Type B pancreatic cell (in vitro differentiated cells): ENCODE data around the gene TCF7L2. TPM values are rescaled to one million over a fixed set of nuclear protein-coding genes. Genes with fewer than 3 reads are reported as not detected.

Experiments used
- DNase-seq: peaks from one replicate; pipeline ENCODE4 v3.0.0; 2021; ENCODE audit warnings: mixed read lengths; ENCODE audit not compliant: unreplicated experiment; ENCODE audit errors: extremely low spot score
- H3K27ac Mint-ChIP-seq: 2 replicates; pipeline ENCODE4 v1.8.0; 2021; ENCODE audit warnings: mild to moderate bottlenecking, mixed read lengths
- H3K27me3 Mint-ChIP-seq: 2 replicates; pipeline ENCODE4 v1.8.0; 2021; ENCODE audit warnings: mixed read lengths
- H3K36me3 Mint-ChIP-seq: 2 replicates; pipeline ENCODE4 v1.8.0; 2021; ENCODE audit warnings: mixed read lengths
- H3K4me1 Mint-ChIP-seq: one replicate; pipeline ENCODE4 v1.8.0; 2021; ENCODE audit warnings: mixed read lengths; ENCODE audit not compliant: unreplicated experiment
- H3K4me3 Mint-ChIP-seq: 2 replicates; pipeline ENCODE4 v1.8.0; 2021; ENCODE audit warnings: mild to moderate bottlenecking, mixed read lengths
- H3K9me3 Mint-ChIP-seq: 2 replicates; pipeline ENCODE4 v1.8.0; 2021; ENCODE audit warnings: mixed read lengths
- total RNA-seq: library from RNA; stranded (reverse); gene quantifications from 2 replicates; pipeline ENCODE4 v1.2.1, GENCODE V29; 2021; ENCODE audit warnings: low replicate concordance
- TF ChIP-seq, protein P1 (sequence below): fragments of 200-600 bp; sonication (generic); conservative IDR thresholded peaks from 2 replicates; pipeline ENCODE4 v1.5.0; 2021; ENCODE audit warnings: antibody characterized with exemption, mild to moderate bottlenecking

TCF7L2 gene
- total RNA-seq, 1 donor from 2014 or later: 39.7 TPM

DNA sequence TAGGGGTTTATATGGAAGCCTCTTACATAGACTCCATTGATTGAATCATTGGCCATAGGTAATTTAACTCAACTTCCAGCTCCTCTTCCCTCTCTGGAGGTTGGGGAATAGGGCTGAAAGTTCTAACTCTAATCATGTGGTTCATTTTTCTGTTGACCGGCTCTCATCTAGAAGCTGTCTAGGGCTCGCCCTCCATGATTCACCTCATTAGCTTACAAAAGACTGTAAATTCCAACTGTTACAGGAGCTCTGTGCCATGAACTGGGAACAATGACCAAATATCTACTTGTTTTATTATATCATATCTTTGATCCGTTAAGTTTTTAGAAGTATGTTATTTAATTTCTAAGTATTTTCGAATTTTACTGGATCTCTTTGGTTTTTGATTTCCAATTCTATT lies 263.0 kb downstream of the TCF7L2 start:
- no peak for DNase-seq
- TF ChIP-seq, protein P1, sequence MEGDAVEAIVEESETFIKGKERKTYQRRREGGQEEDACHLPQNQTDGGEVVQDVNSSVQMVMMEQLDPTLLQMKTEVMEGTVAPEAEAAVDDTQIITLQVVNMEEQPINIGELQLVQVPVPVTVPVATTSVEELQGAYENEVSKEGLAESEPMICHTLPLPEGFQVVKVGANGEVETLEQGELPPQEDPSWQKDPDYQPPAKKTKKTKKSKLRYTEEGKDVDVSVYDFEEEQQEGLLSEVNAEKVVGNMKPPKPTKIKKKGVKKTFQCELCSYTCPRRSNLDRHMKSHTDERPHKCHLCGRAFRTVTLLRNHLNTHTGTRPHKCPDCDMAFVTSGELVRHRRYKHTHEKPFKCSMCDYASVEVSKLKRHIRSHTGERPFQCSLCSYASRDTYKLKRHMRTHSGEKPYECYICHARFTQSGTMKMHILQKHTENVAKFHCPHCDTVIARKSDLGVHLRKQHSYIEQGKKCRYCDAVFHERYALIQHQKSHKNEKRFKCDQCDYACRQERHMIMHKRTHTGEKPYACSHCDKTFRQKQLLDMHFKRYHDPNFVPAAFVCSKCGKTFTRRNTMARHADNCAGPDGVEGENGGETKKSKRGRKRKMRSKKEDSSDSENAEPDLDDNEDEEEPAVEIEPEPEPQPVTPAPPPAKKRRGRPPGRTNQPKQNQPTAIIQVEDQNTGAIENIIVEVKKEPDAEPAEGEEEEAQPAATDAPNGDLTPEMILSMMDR: no peak
- peaks cover 5% of the 10 kb centered on the region for H3K9me3 Mint-ChIP-seq
- no peaks in the 10 kb centered on the region for H3K4me1 Mint-ChIP-seq
- H3K27ac Mint-ChIP-seq: no peak overlapping the region
- no peaks in the 10 kb centered on the region for H3K36me3 Mint-ChIP-seq
- no peaks in the 10 kb centered on the region for H3K27me3 Mint-ChIP-seq
- H3K4me3 Mint-ChIP-seq: no peak overlapping the region

DNA sequence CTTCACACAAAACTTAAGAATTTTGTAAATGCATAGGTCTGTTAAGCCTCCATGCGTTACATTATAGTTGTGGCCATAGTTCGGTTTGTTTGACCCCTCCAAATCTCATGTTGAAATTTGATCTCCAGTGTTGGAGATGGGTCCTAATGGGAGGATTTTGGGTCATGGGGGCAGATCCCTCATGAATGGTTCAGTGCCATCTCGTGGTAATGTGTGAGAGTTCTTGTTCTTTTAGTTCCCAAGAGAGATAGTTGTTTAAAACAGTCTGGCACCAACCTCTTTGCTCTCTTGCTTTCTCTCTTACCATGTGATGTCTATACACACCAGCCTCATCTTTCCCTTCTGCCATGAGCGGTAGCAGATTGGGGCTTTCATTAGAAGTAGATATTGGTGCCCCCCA lies 264.3 kb downstream of the TCF7L2 start:
- Mint-ChIP-seq H3K4me1 (no peaks in the 10 kb centered on the region), H3K9me3 (peaks cover 5% of the 10 kb centered on the region), H3K27me3 (no peaks in the 10 kb centered on the region), H3K4me3 (no peak overlapping the region), H3K27ac (no peak overlapping the region), H3K36me3 (no peaks in the 10 kb centered on the region)
- TF ChIP-seq, protein P1: no peak
- no peak for DNase-seq

DNA sequence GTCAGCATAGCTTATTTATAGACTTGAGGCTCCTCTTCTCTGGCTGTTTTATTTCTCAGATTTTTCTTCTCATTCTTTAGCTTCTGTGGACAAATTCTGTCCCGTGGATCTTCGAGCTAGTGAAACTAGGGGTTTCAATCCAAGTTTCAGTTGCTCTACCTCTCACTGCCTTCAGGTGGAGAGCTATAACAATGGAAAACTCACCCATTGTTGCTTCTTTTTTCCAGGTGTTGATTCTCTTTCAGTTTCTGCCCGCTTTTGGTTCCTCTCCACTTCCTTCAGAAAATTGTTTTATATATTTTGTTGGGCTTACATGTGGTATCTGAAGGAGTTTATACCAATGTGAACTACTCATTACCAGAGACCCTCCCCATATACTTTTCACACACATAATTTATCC lies 266.1 kb downstream of the TCF7L2 start:
- Mint-ChIP-seq H3K27me3 (no peaks in the 10 kb centered on the region), H3K27ac (no peak overlapping the region), H3K4me3 (no peak overlapping the region), H3K36me3 (no peaks in the 10 kb centered on the region), H3K4me1 (no peaks in the 10 kb centered on the region), H3K9me3 (peaks cover 5% of the 10 kb centered on the region)
- TF ChIP-seq, protein P1: no peak
- DNase-seq: no peak
